DMS 273 (cell line): ENCODE results near the gene ARL10.
A peak's percentile ranks its signal among the peaks of the same experiment; 100 is the strongest.
"Not testable (repeated sequence)": the region's sequence is repeated elsewhere in the genome, so short reads cannot be mapped to it uniquely, and the experiment has no call there.

Experiments
- DNase-seq: peaks from one replicate; lab custom pipeline; 2025; ENCODE audit not compliant: unreplicated experiment; lab: John Stamatoyannopoulos, UW

Gene ARL10

DNA sequence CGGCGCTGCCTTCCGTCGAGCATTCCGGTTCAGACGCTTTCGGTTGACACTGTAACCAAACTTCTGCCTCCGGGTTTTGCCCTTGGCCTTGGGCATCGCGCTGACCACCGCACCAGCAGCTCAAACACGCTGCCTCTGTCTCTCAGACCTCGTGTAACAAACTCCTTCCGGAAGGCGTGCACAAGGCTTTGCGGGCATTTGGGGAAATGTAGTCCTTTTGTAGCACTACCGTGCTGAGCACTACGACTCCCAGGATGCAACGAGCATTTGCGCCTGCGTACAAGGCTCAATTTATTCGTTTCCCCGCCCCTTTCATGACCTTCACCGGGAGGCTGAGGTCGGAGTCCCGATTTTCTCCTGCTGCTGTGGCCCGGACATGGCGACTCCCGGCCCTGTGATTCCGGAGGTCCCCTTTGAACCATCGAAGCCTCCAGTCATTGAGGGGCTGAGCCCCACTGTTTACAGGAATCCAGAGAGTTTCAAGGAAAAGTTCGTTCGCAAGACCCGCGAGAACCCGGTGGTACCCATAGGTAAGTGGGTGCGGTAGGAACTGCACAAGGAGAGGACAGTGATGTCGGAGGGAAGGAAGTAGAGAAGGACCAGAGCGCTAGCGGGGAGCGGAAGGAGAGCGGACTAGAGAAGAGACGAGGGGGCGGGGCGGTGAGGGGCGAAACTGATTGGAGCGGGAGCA is 23.3 kb downstream of the ARL10 start, which contains the start of the genes HIGD2A and NOP16:
Gene HIGD2A (plus strand): TSS at position 308 of the 691 bp plus-strand sequence. CDS start 69 bp downstream, at position 377.
Gene NOP16 (minus strand): TSS at position 155 of the 691 bp plus-strand sequence. CDS start 59 bp downstream, at position 96.
- DNase-seq, result peak; percentile 100

DNA sequence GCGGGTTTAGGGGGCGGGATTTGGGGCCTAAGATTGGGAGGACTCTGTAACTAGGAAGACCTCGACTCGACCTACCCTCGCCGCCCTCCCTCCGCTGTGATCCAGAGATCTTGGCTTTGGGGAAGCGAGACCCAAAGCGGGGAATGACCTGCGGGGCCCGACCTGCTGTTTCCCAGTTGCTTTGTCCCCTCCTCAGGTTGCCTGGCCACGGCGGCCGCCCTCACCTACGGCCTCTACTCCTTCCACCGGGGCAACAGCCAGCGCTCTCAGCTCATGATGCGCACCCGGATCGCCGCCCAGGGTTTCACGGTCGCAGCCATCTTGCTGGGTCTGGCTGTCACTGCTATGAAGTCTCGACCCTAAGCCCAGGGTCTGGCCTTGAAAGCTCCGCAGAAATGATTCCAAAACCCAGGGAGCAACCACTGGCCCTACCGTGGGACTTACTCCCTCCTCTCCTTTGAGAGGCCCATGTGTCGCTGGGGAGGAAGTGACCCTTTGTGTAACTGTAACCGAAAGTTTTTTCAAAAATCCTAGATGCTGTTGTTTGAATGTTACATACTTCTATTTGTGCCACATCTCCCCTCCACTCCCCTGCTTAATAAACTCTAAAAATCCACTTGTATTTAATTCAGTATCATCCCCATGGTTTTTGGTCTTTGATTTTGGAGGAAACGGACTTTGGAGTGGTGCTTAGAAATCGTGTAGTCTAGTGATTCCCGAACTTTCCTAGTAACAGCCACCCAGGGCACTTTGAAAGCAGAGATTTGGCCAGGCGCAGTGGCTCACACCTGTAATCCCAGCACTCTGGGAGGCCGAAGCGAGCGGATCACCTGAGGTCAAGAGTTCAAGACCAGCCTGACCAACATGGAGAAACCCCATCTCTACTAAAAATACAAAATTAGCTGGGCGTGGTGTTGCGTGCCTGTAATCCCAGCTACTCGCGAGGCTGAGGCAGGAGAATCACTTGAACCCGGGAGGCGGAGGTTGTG is 24.1 kb downstream of the ARL10 start:
- DNase-seq, result no peak

DNA sequence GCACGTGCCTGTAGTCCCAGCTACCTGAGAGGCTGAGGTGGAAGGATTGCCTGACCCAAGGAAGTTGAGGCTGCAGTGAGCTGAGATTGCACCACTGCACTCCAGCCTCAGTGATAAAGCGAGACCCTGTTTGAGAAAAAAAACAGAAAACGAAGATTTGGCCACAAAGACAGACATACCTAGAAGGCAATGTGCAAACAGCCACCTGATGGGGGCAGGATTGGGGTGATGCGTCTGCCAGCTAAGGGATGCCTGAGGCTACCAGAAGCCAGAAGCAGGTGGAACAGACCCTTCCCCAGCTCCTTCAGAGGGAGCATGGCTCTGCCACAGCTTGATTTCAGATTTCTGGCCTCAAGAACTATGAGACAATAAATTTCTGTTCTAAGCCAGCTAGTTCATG is 26.2 kb downstream of the ARL10 start:
- DNase-seq, result no peak

DNA sequence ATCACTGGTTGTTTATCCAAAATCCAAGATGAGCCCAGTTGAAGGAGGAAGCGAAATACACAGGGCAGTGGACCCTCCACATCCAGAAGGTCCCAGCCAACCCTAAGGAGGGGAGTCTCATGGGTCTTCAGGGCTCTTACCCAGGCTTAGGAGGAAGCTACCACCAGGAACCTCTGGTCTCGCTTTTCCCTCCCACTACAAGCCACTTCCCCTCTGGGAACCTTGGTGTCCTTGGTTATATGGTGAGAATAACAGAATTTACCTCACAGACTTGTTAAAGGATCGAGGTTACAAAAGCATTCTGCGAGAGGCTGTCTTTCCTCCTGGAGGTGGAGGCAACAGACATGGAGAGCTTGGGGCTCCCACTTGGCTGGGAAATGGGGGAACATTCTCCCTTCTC is 26.7 kb downstream of the ARL10 start:
- DNase-seq, result no peak

DNA sequence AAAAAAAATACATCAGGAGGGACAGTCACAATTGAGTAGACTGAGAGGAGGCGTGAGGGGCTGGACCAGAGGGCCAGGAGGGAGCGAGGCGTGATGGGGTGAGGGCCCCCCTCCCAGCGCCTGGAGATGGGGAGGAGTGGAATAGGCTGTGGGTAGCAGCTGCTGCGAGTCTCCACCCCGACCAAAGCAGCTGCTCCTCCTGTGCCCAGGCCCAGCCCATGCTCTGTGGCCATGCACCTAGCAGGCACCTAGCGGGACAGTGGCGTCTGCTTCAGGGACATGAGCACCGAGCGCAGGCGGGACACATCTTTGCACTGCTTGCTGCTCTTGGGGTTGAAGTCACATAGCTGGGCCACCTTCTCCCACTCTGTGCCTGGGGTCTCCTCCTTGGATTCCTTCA is 27.2 kb downstream of the ARL10 start:
- no peak for DNase-seq

DNA sequence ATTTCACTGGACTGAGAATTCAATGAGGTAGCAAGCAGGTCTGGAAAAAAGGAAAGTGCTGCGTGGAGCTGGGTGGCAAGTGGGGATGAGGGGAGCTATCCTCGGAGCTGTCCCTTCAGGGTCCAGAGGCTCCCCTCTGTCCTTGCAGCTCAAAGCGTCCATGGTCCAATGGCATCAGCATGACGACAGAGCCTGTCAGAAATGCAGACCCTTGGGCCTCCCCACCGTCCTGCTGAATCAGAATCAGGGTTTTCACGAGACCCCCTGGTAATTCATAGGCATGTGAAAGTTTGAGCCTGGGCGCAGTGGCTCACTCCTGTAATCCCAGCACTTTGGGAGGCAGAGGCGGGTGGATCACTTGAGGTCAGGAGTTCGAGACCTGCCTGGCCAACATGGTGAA is 28.8 kb downstream of the ARL10 start:
- no peak for DNase-seq

DNA sequence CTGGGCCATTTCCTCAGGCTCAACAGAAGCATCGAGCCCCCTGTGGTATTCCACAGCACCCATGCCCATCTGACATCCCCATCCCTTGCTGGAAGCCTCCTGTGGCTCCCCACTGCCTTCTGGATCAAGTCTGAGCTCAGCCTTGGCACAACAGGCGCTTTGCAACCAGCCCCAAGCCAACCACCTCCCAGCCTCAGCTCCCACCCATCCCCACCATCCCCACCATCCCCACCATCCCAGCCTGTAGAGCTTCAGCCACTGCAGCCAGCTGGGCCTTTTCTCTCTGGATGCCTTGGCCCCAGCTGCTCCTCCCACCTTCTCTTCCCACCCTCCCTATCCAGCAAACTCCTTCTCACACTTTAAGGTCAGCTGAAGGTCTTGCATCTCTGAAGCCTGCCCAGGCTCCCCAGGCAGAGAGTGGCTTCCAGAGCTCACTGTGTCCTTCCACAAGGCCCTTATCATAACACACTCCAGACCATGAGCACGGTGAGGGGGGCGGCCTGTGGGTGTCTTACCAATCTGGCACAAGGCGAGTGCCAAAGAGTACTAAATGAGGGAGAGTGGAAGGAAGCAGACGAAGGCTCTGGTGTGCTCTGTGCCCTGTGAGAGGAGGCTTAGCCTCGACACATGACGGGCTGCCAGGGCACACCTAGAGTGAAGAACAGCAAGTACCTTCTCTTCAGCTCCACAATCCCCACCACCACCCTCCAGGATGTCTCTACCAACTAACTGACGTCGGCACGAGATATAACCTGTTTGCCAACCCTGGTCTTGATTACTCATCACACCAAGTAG is 29.8 kb downstream of the ARL10 start:
- DNase-seq, result peak; percentile 46

DNA sequence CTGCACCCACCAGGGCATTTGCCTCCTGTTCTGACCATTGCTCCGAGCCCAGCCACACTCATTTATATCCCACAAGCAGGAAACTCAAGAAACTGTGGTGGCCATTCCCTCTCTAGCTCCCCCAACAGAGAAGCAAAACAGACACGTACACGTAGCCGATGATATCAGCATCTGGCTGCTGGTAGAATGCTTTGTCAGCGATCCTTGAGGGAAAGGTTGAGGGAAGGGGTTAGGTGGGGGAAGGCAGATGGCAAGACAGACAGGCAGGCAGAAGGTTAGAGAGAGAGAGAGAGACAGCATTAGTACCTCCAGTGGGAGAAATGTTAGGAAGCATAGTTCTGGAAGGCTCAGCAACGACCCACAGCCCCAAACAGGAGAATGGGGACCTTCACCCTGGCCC is 31.0 kb downstream of the ARL10 start:
- DNase-seq, result peak; percentile 89

DNA sequence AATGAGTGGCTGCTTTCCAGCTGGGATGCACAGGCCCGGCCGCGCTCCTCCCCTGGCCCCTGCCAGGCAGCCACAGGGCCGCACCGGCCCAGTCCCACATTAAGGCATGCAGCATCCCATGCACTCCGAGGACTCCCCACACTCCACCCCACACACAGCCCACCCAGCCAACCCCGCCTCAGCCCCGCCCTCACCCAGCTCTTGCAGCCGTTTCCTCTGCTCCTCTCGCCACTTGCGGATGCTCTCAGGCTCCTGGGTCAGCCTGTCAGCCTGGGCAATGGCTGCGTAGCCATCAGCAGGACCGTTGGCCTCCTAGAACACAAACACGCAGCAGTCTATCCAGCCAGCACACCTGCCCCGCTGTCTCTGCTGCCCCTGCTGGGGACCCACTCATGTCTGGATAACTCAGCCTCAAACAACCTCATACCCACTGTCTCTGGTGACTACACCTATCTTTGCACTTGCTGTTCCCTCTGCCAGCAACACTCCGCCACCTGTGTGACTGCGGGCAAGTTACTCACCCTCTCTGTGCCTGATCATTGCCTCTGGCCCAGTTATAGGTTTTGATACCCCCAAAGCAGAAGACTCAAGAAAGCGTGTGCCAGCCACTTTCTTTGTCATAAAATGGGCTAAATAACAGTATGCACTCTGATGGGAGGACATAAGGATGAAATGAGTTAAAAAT is 32.6 kb downstream of the ARL10 start:
- no peak for DNase-seq

DNA sequence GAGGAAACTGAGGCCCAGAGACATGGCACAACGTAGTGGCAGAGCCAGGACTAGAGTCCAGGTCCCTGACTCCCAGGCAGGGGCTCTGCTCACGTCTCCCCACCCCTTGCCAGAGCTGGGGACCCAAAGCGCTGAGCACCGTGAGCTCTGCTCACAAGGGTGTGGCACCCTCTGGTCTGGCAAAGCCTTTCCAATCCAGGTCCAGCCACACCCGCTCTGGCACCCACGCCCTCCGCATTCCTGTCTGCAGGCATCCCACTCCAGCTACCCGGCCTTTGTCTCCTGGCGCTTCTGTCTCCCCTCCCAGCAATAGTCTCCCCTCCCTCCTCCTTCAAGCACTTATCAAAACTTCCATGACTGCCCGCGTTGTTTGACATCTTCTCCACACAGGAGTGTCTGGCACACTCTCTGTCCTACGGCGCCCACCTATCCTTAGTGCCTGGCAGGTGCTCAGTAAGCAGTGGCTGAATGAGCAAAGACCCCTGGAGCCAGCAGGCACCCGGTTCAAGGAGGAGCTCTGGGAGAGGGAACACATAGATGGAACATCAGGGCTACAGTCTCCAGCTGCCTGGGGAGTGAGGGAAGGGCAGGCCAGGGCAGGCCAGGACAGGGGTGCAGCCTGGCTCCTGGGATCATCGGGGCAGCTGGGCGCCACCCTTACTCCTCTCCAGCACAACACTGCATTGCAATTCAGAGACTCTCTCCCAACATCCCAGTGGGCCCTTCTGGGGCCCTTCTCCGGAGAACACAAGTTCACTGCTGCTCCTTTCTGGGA is 35.3 kb downstream of the ARL10 start:
- peak; percentile 56 for DNase-seq

DNA sequence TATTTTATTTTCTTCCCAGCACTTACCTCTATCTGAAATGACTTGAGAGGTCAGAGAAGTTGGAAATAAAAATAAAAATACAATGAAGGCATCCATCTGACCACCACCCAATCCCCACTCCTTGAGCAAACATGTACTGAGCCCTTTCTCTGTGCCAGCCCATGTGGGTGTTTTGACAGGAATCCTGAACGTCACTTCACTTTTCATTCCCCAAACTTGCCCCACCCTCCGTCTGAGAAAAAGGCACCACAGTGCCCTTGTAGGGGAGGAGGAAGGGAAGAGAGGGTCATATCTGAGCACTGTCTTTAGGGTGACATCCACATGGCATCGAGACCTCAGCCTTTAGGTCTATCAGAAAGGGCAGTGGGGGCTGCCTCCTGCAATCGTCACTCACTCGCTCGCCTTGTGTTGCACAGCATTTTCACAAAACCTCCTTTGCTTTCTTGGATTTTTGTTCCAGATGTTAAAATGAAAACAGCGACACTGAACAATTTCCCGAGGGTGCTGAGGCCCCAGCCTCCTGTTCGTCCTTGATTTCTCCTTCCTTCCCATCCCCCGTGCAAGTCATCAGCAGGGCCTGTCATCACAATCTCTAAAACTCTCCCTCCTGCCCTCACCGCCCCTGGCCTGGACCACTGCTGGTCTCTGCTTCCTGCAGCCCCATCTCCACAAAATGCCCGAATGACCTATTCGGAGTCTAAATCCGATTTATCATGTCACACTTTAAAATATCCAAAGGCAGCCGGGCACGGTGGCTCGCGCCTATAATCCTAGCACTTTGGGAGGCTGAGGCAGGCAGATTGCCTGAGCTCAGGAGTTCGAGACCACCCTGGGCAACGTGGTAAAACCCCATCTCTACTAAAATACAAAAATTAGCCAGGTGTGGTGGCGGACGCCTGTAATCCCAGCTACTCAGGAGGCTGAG is 36.3 kb downstream of the ARL10 start:
- no peak for DNase-seq

DNA sequence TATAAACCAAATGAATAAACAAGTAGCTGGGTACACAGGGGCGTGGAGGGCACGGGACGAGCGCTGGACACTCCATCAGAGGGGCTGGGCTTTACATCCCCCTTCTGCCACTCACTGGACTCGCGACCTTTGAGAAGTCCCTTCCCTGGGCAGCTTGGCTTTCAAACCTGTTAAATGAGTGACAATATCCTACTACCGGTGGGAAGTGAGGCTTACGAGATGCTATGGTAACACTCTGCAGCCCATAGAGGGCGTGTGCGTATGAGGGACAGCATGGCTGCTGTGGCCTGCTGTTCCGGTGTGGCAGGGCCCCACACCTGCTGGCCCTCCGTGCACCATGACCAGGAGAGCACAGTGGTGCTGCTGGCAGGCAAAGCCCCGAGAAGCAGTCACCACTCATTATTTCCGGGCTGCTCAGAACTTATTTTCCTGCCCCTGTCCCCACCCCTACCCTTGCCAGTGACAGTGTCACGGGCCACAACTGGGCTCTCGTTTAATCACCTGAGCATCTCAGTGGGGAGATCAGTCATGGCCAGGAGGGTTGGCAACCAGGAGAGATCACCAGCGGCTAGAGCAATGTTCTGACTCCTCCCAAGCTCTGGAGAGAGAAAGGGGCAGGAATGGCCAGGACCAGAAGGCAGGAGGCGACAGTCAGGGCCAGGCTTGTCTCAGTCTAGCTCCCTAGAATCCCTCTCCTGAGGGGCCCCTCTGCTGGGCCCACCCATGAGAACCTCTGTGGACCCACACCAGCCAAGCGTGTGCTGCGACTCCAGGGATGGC is 40.6 kb downstream of the ARL10 start:
- DNase-seq, result no peak

DNA sequence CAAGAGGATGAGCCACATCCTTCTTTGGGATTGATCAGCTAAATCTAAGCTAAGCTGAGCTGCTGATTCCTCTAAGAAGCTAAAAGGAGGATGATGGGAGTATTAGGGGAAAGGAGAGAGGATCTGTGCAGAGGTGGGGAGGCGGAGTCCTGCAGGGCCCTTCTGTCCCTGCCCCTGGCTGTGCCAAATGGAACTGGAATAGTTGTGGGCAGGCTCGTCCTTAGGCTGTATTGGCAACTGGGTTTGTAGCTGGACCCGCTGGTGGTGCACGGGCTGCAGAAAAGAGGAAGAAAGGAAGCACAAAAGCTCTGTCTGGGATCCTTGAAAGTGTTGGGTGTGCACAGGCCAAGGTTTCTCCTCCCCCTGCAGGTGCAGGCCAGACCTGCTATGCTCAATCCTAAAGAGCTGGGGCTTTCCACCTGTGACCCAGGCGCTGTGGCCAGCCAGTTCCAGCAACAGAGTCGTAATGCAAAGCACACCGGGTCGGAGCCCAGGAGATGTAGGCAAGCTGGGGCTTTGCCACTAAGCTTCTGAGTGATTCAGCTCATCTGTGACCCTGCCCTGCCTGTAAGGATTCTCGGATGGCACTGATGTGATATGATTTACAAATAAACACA is 41.3 kb downstream of the ARL10 start:
- no peak for DNase-seq

DNA sequence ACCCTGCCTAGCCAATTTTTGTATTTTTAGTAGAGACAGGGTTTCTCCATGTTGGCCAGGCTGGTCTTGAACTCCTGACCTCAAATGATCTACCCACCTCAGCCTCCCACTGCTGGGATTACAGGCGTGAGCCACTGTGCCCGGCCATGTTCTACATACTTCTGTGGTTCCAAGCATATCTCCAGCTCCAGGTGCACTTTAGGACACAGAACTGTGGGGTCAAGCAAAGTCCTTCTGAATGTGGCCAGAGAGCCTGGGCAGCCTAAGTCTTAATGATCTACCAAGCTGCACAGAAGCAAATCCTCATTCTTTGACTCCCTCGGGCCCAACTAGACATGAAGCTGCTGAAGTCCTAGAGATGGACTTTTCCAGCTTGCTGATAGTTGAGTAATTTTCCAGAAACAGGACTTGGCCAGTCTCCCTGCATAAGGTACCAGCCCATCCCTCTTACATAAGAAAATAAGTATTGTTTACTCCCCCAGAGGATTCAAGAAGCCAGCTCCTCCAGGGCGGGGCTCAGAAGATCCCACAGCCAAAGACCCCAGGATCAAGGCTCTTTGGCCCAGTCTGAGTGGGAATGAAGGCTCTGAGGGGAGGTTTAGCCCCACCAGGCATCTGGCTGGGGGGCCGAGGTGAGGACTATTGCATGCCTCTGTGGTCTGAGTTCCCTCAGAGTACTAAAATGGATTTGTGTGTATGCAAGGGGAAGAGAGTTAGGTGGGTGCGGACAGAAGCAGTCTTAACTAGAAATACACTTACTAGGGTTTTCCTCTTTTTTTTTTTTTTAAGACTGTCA is 42.4 kb downstream of the ARL10 start:
- no peak for DNase-seq

DNA sequence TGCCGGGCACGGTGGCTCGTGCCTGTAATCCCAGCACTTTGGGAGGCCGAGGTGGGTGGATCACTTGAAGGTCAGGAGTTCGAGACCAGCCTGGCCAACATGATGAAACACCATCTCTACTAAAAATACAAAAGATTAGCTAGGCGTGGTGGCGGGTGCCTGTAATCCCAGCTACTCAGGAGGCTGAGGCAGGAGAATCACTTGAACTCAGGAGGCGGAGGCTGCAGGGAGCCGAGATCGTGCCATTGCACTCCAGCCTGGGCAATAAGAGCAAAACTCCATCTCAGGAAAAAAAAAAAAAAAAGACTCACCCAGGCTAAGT is 42.9 kb downstream of the ARL10 start:
- not testable (repeated sequence) for DNase-seq

DNA sequence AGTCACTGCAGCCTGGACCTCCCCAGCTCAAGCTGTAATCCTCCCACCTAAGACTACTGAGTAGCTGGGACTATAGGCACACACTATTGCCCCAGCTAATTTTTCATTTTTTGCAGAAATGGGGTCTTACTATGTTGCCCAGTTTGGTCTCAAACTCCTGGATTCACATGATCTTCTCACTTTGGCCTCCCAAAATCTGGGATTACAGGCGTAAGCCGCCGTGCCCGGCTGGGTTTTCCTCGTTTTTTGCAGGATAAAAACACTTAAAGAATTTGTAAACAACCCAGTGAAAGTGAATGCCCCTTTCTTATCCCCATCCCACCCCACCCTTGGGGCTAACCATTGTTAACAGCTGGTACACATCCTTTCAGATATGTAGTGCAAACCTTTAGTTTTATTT is 43.3 kb downstream of the ARL10 start:
- DNase-seq, result no peak

DNA sequence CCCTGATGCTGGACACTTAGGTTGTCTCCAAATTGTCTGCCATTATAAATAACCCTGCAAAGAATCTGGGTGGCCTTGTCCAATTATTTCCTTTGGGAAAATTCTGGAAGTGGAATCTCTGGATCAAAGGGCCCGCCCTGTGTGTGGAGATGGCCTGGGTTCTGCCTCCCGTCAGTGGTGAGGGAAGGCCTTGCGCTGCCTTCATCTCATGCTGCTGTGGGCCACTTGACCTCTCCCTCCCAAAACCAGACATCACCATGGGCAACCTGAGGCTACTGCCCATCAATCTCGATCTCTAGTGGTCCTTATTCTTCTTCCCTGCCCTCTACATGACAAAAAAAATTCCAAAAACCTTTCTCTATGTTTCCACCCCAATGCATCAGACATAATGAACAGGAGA is 44.5 kb downstream of the ARL10 start:
- DNase-seq, result no peak
